ENCODE results near the gene ZNF148.

Gene ZNF148

GRCh38 chr3:125213364-125213755, 161.8 kb downstream of the ZNF148 start:
- no peak for DNase-seq

DNA sequence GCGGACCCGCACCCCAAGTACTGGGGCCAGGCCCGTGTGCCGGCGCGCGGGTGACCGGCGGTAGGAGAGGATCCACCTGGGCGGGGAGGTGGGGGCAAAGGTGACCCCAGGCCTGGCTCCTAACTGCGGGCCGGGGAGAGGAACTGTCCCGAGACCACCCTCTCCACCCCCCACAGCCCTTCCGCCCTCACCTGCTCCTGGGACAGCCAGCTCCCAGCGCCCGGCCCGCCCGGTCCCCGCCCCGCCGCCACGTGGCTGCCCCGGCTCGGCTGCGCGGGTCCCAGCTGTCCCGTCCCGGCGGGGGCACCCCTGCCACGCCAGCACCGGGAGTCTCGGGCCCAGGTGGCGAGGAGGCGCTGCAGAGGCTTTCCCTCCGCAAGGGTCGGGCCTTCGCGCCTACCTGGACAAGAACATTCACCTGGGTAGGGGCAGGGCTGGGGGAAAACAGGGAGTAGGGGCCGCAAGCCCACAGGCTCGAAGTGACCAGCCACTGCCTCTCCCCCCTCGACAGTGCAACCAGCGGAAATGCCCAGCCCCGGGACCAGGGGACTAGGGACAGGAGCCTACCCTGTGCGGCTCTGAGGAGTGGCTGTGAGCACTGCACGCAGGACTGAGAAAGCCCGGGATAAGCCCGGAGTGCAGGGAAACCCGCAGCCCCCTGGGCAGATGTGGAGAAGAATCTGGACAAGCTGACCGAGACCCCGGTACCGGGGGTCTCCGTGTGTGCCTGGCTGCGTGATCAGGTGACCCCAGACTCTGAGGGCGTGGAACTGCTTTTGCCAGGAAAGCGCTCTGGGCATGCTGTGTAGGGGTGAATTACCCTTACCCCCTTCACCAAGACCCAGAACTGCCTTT, 162.4 kb downstream of the ZNF148 start, which contains the start of gene SLC12A8:
Gene SLC12A8, minus strand, starts transcription at position 240 of the 855 bp plus-strand sequence. CDS start 1,399 bp downstream, outside the sequence.
- DNase-seq: peak; percentile 17

DNA sequence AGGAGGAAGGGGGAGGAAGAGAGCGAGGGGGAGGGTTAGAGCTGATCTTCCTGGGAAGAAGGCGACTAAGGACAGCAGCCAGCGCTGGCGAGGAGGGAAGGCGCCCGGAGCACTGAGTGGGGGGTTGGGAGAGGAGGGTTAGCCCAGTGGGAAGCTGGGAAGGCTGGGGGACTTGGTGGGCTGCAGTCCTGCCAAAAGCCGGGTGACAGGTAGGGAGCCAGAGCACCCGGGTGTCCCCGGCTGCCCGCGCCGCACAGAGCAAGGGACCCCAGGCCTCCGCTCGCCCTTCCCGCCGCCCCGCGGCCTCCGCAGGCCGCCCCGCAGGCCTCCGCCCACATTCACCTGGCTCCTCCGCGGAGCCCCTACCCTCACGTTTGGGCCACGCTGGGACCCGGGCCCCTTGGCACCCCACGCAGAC, 163.0 kb downstream of the ZNF148 start:
- DNase-seq: no peak

DNA sequence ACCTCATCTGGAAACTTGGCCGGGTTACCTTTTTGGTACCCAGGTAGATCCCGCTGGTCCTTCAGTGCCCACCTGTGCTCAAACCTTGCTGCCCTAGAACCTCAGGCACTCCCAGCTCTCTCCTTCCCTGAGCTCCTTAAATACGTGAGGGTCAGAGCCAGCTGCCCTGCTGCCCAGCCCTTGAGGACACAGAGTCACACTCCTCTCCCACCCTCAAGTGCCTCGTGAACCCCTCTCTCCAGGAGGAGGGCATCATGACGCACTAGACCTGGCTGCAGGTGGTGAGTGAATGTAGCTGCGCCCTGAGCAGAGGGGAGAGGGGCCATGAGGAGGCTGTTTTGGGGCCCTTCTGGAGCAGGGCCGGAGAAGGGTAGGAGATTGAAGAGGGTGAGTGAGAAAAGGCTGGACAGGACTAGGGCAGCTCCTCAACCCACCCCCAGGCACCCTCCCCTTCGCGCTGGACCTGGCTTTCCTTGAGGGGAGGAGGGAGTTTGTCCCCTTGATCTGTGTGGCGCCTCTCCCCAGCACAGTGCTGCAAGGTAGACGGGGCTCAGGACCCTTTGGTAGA, 163.5 kb downstream of the ZNF148 start:
- DNase-seq: no peak

GRCh38 chr3:125207949-125208568, 167.1 kb downstream of the ZNF148 start:
- no peak for DNase-seq

DNA sequence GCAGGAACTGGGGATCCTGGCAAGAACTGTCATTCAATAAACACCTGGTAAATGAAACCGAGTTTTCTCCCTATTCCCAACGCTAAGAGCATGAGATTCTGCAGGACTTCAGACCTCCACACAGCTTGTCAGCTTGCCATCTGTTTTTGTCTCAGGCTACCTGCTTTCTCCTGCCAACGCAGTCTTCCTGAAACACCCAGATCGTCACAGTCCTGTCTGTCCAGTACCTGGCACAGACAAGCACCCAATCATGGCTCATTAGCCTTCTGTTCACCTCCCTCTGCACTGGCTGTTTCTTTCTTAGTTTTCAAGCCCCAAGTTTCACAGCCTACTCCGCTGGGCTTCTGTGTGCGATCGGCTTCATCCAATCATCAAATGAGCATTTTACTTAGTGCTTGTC, 167.6 kb downstream of the ZNF148 start:
- no peak for DNase-seq

DNA sequence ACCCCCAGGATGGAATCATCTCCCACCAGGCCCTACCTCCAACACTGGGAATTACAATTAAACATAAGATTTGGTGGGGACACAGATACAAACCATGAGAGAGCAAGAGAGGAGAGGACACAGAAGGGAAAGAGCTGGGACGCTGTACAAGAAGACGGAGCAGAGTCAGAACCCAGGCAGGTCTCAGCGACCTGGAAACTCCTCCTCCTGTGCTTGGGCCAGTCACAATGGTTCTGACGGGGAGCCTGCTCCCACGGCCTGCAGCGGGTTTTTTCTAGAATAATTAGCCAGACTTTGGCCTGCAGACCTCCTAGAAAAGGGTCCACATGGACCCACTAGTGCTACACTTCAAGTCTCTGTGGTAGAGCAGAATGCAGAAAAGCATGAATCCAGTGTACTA, 168.2 kb downstream of the ZNF148 start:
- no peak for DNase-seq

DNA sequence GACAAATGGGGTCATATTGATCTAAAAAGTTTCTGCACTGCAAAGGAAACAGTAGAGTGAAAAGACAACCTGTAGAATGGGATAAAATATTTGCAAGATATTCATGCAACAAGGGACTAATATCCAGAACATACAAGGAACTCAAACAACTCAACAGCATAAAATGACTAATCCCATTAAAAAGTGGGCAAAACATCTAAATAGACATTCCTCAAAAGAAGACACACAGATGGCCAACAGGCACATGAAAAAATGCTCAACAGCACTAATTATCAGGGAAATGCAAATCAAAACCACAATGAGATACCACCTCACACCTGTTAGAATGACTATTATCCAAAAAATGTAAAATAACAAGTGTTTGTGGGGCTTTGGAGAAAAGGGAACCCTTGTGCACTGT, 171.4 kb downstream of the ZNF148 start:
- DNase-seq: no peak

GRCh38 chr3:125202197-125202596, 172.9 kb downstream of the ZNF148 start:
- no peak for DNase-seq

DNA sequence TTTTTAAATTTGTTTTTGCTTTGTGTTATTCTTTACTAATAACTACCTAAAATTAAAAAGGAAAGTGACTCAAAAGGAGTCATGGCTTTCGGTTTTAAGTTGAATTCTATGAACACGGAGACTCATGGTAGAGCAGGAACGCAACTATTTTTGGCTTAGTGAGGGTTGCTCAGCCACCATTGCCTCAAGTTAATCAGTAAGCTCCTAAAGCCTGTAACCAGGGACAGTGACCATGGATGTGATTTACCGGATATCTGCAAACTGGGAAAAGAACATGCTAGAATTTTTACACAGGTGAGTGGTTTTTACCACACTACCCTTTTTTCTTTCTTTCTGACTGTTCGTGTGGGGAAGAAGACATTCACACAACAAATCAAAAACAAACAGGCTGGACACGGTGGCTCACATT, 174.4 kb downstream of the ZNF148 start:
- DNase-seq: no peak

DNA sequence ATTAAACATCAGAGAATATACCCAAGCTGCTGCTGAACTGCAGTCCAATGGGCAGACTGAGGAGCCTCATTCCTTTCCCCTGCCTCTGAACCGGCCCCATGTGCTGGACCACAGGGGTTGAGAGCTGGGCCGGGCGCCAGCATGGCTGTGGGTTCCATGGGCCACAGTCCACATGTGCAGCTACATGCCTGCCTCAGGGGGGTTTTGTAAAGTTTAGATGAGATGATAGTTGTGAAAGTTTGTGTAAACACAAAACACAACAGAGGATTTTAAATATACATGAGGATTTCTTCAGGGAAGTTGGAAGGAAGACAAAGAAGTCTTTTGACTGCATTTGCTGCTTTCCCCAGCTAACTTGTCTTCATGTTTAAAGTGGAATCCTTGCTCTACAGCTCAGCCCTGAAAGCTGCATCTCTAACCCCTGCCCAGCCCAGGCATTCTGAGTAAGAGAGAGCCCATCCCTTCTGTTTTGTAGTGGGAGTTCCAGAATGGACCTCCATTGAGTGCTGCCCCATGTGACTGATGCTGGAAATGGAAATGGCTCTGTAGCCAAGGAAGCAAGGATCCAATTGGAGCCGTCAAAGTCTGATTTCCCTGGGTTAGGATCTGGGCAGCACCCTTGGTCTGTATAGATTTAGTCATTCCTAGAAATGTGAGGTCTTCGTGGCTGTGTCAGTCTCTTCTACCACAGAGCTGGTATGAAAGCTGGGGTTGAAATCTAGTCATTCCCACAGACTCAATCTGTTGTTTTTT, 180.1 kb downstream of the ZNF148 start:
- no peak for DNase-seq

DNA sequence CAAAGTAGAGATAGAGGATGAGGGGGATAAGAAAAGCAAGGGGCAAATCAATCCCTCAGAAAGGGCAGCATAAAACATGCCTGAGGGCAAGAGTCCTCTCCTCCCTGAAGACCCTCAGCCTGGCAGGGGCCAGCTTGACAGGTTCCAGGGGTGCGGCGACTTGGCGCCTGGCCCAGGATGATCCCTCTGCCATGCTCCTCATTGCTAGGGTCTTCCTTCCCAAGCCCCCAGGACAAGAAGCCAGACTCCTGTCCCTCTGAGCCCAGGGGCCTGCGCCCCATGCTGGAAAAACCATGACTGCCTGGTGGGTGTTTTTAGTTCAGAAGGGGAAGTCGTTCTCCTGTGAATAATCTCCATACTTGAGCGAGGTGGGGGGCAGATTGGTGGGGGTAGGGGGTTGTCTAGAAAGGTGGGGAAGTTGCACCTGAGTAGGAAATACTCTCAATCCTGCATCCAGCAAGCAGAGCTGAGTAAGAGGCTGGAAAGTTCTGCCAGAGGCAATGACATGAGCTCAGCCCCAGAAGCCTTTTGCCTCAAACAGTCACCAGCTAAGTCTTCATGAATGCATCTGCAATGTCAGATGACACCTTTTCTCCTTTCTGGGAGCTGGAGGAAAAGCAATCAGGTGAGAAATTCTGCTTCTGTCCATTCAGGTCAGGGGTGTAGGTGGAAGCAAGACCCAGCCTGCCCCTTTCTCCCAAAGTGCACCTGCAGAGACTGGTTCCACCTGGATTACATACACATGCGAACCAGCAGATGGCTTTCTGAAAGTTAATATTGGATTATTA, 180.9 kb downstream of the ZNF148 start:
- DNase-seq: no peak

- no peak for DNase-seq
Measured at GRCh38 chr3:125192190-125193035, 182.7 kb downstream of the ZNF148 start.

GRCh38 chr3:125191730-125192129, 183.4 kb downstream of the ZNF148 start:
- DNase-seq: no peak

DNA sequence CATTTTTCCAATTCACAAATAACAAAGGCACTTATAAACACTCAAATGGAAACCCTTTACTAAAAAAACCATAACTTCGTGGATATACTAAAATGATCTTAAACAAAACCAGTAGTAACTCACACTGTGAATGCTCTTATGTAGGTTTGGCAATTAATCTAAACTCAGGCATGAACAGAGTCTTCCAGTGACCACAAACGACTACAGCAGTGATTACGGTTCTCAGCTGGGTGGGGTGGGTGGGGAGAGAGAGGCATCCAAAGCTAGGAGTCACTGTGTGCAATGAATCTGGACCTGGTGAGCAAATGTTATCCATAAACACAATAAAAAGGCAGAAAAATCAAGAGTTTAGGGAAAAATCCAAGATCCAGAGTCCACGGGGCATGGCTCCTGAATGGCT, 183.9 kb downstream of the ZNF148 start:
- DNase-seq: no peak

GRCh38 chr3:125190786-125191185, 184.3 kb downstream of the ZNF148 start:
- no peak for DNase-seq

GRCh38 chr3:125189378-125190165, 185.6 kb downstream of the ZNF148 start:
- no peak for DNase-seq

- no peak for DNase-seq
Measured at GRCh38 chr3:125188955-125189354, 186.2 kb downstream of the ZNF148 start.

DNA sequence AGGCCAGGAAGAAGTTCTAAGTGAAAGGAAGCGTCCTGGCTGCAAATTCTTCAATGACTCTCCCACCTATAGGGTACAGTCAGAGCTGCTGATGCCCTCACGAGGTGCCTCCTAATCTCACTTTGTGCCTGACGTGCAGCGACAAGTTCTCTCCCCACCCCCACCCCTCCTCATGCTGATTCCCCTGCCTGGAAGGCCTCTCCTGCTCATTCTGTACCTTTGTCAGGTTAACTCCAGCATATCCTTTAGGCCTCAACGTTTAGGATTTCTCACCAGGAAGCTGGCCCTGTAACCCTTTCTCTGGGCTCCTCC, 187.6 kb downstream of the ZNF148 start:
- DNase-seq: no peak

DNA sequence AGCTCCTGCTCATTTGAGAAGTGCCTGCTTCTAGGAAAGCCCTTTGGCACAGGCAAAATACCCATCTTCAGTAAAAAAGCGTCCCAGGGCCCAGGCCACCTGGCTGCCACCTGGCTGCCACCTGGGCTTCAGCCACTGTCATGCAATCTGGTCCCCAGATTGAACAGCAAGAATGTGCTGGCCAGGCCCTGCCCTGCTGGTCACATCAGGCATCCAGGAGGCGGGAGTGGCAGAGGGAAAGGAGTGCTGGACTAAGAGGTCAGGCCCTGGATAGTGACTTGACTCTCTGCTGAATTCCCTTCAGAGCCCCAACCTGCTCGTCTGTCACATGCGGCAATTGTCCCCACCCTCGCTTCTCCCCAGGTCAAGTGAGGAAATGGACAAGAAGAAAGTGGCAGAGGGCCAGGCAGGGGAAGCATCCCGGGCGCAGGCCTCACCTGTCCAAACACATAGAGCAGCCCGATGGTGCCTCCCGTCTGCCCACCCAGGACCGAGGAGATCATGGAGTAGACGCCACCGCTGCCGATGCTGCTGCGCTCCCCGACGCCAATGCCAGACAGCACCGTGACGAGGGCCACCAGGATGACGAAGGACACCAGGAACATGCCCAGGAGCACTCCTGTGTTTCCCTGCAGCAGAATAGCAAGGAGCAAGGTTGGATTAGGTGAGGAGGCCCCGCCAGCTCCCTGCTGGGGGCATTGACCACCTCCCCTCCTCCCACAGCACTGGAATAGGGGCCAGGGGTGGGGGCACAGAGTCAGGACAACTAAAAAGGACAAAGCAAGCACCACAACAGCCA, 188.1 kb downstream of the ZNF148 start:
- DNase-seq: no peak
